DMS53 treated with DMSO at 0.1 percent for 48 hours (cell line): ENCODE data around the gene PPOX.

ENCODE experiments used
- DNase-seq: peaks from one replicate; lab custom pipeline; 2025; ENCODE audit not compliant: unreplicated experiment; lab: John Stamatoyannopoulos, UW

The PPOX gene

GRCh38 chr1:161220002-161220401 lies 53.8 kb downstream of the PPOX start:
- no peak for DNase-seq
